Psoas muscle (tissue), 8 donors: ENCODE results near the gene SCGB1D2. TPM values are rescaled to one million over a fixed set of nuclear protein-coding genes. Genes with fewer than 3 reads are reported as not detected.

Experiments used
- ATAC-seq, 4 donors: fragments of 200-7000 bp; cut with Tn5 transposase; one replicate each; pipeline ENCODE4 v1.9.1; 2020; ENCODE audit warnings: moderate library complexity in 3 of 4, mild to moderate bottlenecking in 2 of 4
- DNase-seq, 2 donors: peaks; one replicate each; pipeline ENCODE4 v3.0.0-alpha.2; 2020
- H3K27ac ChIP-seq: fragments of 200-600 bp; one replicate; pipeline ENCODE4 v1.8.0; 2022
- H3K27me3 ChIP-seq, 3 donors: fragments of 200-600 bp in 1 of 3; one replicate each; pipeline versions ENCODE4 v1.6.1 to v1.8.0; 2013 to 2022; ENCODE audit warnings: low read length in 2 of 3, mild to moderate bottlenecking in 2 of 3, moderate library complexity in 1 of 3; ENCODE audit not compliant: insufficient read depth in 3 of 3
- H3K36me3 ChIP-seq, 2 donors: fragments of 200-600 bp in 1 of 2; one replicate each; pipeline versions ENCODE4 v1.6.1 to v1.8.0; 2013 to 2022; ENCODE audit warnings: low read depth in 1 of 2, mild to moderate bottlenecking in 1 of 2, moderate library complexity in 1 of 2; ENCODE audit not compliant: insufficient read depth in 1 of 2
- H3K4me1 ChIP-seq: fragments of 200-600 bp; one replicate; pipeline ENCODE4 v1.8.0; 2022
- H3K4me3 ChIP-seq: fragments of 200-600 bp; one replicate; pipeline ENCODE4 v1.8.0; 2022; ENCODE audit warnings: mild to moderate bottlenecking
- H3K9me3 ChIP-seq: fragments of 200-600 bp; one replicate; pipeline ENCODE4 v1.8.0; 2022
- CTCF ChIP-seq: fragments of 200-600 bp; IDR thresholded peaks from one replicate; pipeline ENCODE4 v1.8.0; 2022; ENCODE audit warnings: antibody characterized with exemption
- WGBS, 3 donors: extraction: QIAGEN DNeasy Blood & Tissue Kit; methylation state at CpG; one replicate each; pipeline versions ENCODE4 v1.1.6 to v1.1.7; 2013; 5-methylcytosine and 5-hydroxymethylcytosine counted together
- intact Hi-C, 2 donors: fragments of 100-400 bp; cut with DNase I; formaldehyde crosslinking; loops; one replicate each; pipeline versions ENCODE4 v1.11.0 to v1.14.2; 2022
- polyA plus RNA-seq, 3 donors: library from polyadenylated mRNA; stranded (reverse); fragments of 200-250 nt; gene quantifications; one replicate each; pipeline ENCODE4 v1.2.3, GENCODE V29; 2013
- total RNA-seq, 4 donors: library from RNA; stranded (reverse); fragmentation: NEBNext Ultra II Directional in 2 of 4; extraction: Animal tissue kit (Norgen Biotek cat#: 25700) in 2 of 4; gene quantifications; one replicate each; pipeline versions ENCODE4 v1.2.1 to v1.2.4, GENCODE V29; 2021 to 2023
- donor health status: healthy with polysubstance abuse.
- donor health status: DM: no; HTN: no; CAD: no; lungs with moderate emphysema.
- donor health status: Bipolar disorder and iron deficiency.
- donor health status: healthy.
- donor health status: DM: yes; HTN: yes; CAD: no.
- donor health status: DM: no; HTN: no; CAD: no.
- donor health status: DM: no; HTN: no; CAD: no.
- donor health status: DM: yes; HTN: yes; CAD: no.

SCGB1D2 gene
- total and polyA plus RNA-seq, 7 donors: 0.67 to 8.8 (median 1.3) TPM; not detected in 1

GRCh38 chr11:62236187-62236586 is 5.9 kb upstream of the SCGB1D2 start:
- Histone ChIP-seq H3K4me1 (no peaks in the 10 kb centered on the region), H3K9me3 (no peaks in the 10 kb centered on the region), H3K4me3 (no peak overlapping the region), H3K27me3 (peaks cover 0 to 12% (median 2%) of the 10 kb centered on the region in 3 donors), H3K36me3 (no peaks in the 10 kb centered on the region), H3K27ac (no peak overlapping the region)
- TF ChIP-seq CTCF: no peak
- ATAC-seq (no peak), DNase-seq (no peak)
- WGBS, 3 donors: 69 to 76% (median 73%) methylated on average over 2 of the region's 2 CpGs
- intact Hi-C loops: loop anchor here in 1 of 2 donors (5.0 kb wide), 1 partner anchor 71 kb away; no protein-coding TSS in a partner anchor

- no peaks in the 10 kb centered on the region for H3K9me3 ChIP-seq
- DNase-seq (no peak), ATAC-seq (no peak)
- H3K27me3 ChIP-seq: peaks cover 0 to 12% (median 2%) of the 10 kb centered on the region in 3 donors
- intact Hi-C loops: loop anchor here in 1 of 2 donors (5.0 kb wide), 1 partner anchor 70 kb away; no protein-coding TSS in a partner anchor
- TF ChIP-seq CTCF: no peak
- no peak overlapping the region for H3K4me3 ChIP-seq
- no peaks in the 10 kb centered on the region for H3K4me1 ChIP-seq
- WGBS, 3 donors: 67 to 71% (median 68%) methylated on average over 4 of the region's 4 CpGs
- H3K36me3 ChIP-seq: no peaks in the 10 kb centered on the region
- H3K27ac ChIP-seq: no peak overlapping the region
These were observed 4.5 kb upstream of the SCGB1D2 start for GRCh38 chr11:62237499-62237898.

- H3K9me3 ChIP-seq: no peaks in the 10 kb centered on the region
- no peak for TF ChIP-seq CTCF
- WGBS, 3 donors: 52 to 66% (median 57%) methylated on average over 4 of the region's 4 CpGs
- intact Hi-C loops: loop anchor here in 1 of 2 donors (5.0 kb wide), 1 partner anchor 69 kb away; no protein-coding TSS in a partner anchor
- H3K4me1 ChIP-seq: no peaks in the 10 kb centered on the region
- ATAC-seq (no peak), DNase-seq (no peak)
- peaks cover 0 to 12% (median 2%) of the 10 kb centered on the region in 3 donors for H3K27me3 ChIP-seq
- no peak overlapping the region for H3K27ac ChIP-seq
- no peaks in the 10 kb centered on the region for H3K36me3 ChIP-seq
- H3K4me3 ChIP-seq: no peak overlapping the region
These were observed 3.9 kb upstream of the SCGB1D2 start for GRCh38 chr11:62238151-62238550.

GRCh38 chr11:62241095-62241494 is 944 bp upstream of the SCGB1D2 start:
- 79 to 89% (median 86%) methylated on average over 3 of the region's 3 CpGs for WGBS, 3 donors
- H3K36me3 ChIP-seq: no peaks in the 10 kb centered on the region
- H3K4me3 ChIP-seq: no peak overlapping the region
- DNase-seq (no peak), ATAC-seq (no peak)
- no peaks in the 10 kb centered on the region for H3K4me1 ChIP-seq
- no peak overlapping the region for H3K27ac ChIP-seq
- TF ChIP-seq CTCF: no peak
- no peaks in the 10 kb centered on the region for H3K9me3 ChIP-seq
- peaks cover 0 to 7% (median 0%) of the 10 kb centered on the region in 3 donors for H3K27me3 ChIP-seq
- intact Hi-C loops: no loop called here

GRCh38 chr11:62245271-62245753 is 3.3 kb downstream of the SCGB1D2 start:
- Histone ChIP-seq H3K4me1 (no peaks in the 10 kb centered on the region), H3K27me3 (no peaks in the 10 kb centered on the region), H3K27ac (no peak overlapping the region), H3K36me3 (no peaks in the 10 kb centered on the region), H3K4me3 (no peak overlapping the region), H3K9me3 (no peaks in the 10 kb centered on the region)
- no peak for ATAC-seq
- WGBS, 3 donors: 21 to 27% (median 26%) methylated on average over 6 of the region's 6 CpGs
- no peak for TF ChIP-seq CTCF
- DNase-seq: no peak
- intact Hi-C loops: no loop called here
